22Rv1 (cell line): Measurements from ENCODE around the gene DYRK1A.

ENCODE experiments used
- H3K27ac ChIP-seq: fragments of 450-650 bp; 2 replicates; pipeline ENCODE4 v1.5.1; 2017
- ZFX ChIP-seq: fragments of 450-650 bp; IDR thresholded peaks from 2 replicates; pipeline ENCODE4 v1.6.1; 2017; ENCODE audit warnings: antibody characterized with exemption, borderline replicate concordance
- TF ChIP-seq, protein P1 (sequence below): fragments of 450-650 bp; IDR thresholded peaks from 2 replicates; pipeline ENCODE4 v1.5.1; 2017; ENCODE audit warnings: mild to moderate bottlenecking

DYRK1A gene

DNA sequence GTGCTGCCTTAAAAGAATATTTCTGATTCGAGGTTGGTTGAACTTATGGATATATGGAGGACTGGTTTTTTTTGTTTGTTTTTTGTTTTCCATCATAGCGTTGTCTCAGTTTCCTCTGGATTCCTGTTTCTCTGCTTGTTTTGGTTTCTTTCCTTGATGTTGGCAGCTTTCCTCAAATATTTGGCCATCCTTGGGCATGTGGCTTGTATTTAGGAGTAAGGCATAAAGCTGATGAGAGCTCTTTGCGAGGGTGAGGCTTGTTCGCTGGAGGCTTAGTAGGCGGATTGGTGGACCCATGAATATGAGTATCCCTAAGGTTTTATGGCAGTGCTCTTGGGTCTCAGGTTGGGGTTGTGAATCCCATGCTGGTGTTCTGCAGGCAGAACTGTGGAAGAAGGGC is 22.9 kb downstream of the DYRK1A start:
- H3K27ac ChIP-seq: no peak overlapping the region
- TF ChIP-seq ZFX: no peak
- TF ChIP-seq, protein P1, sequence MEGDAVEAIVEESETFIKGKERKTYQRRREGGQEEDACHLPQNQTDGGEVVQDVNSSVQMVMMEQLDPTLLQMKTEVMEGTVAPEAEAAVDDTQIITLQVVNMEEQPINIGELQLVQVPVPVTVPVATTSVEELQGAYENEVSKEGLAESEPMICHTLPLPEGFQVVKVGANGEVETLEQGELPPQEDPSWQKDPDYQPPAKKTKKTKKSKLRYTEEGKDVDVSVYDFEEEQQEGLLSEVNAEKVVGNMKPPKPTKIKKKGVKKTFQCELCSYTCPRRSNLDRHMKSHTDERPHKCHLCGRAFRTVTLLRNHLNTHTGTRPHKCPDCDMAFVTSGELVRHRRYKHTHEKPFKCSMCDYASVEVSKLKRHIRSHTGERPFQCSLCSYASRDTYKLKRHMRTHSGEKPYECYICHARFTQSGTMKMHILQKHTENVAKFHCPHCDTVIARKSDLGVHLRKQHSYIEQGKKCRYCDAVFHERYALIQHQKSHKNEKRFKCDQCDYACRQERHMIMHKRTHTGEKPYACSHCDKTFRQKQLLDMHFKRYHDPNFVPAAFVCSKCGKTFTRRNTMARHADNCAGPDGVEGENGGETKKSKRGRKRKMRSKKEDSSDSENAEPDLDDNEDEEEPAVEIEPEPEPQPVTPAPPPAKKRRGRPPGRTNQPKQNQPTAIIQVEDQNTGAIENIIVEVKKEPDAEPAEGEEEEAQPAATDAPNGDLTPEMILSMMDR: no peak

DNA sequence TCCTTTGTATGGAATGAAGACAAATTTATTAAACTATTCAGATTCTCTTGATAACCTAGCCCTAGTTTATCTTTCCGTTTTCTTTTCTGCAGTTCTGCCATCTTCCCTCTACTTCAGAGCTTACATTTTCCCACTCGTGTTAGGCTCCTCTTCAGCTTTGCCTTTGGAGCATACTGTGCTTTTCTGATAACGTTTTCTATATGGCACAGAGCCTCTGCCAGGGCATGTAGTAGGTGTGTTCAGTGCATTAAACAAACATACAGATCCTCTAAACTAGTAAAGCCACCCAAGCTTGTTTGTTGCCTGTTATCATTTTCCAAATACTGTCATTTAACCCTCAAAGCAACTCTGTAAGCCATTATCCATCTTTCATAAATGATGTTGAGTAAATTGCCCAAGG is 25.1 kb downstream of the DYRK1A start:
- H3K27ac ChIP-seq: 0 out of 2 replicates have a peak overlapping the region, but pooled peaks have one; percentile 6
- no peak for TF ChIP-seq ZFX
- TF ChIP-seq, protein P1: no peak

DNA sequence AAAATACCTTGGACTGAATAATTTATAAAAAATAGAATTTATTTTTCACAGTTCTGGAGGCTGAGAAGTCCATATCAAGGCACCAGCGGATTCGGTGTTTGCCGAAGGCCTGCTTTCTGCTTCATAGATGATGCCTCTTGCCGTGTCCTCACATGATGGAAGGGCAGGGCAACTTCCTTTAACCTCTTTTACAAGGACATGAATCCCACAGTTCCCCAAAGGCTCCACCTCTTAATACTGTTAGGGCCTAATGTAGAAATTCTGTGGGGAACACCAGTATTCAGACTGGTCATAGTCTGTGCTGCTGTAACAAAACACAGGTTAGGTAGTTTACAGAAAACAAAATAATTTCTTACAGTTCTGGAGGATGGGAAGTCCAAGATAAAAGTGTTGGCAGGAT is 25.9 kb downstream of the DYRK1A start:
- H3K27ac ChIP-seq: no peak overlapping the region
- TF ChIP-seq ZFX: no peak
- TF ChIP-seq, protein P1: no peak

DNA sequence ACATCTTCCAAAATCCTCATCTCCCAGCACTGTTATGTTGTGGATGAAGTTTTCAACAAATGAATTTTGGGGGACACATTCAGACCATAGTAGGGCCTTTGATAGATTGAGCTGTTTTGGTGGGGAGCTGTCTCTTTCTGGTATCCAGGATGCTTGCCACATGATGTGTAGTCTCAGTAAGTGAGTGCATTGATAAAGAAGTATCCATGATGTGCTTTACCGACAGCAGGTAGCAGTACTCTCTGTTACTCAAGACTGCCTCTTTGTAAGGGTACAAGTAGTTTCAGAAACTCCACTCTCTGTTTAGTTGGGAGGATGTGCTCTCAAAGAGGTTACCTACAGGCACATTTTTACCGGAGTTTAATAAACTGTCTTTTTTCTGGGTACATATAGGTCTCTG is 26.5 kb downstream of the DYRK1A start:
- H3K27ac ChIP-seq: no peak overlapping the region
- no peak for TF ChIP-seq ZFX
- TF ChIP-seq, protein P1: no peak

DNA sequence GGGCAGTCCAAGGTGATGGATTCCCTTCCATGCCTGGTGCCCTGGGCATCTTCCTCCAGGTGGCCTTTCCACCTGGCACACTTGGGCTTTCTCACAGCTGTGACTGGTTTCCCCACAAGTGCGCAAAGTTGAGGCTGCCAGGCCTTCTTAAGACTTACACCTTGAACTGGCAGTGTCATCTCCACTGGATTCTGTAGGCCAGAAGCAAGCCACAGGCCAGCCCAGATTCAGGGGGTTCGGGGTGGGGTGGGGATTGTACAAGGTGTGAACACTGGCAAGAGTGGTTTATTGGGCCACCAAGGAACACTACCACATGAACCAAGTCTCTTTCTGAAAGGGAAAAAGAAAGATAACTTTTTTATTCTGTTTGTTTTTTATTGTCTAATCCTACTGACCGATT is 27.2 kb downstream of the DYRK1A start:
- no peak overlapping the region for H3K27ac ChIP-seq
- TF ChIP-seq ZFX: no peak
- TF ChIP-seq, protein P1: no peak

DNA sequence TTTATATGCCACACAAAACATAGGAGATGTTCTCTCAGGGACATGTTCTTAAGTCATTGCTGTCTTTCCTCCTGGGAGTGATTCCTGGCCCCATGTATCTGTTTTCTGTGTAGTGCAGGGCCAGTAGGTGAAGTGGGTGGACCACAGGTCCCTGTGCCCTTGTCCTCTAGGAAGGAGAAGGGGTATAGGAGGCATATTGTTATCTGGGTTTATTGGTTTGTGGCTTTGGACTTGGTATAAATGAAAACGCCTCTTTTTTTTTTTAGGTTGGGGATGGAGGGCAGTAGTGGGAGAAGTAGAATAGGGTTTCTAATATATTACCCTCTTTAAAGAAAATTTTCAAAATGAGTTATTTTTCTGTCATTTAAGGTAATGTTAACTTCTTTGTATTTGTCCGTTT is 29.4 kb downstream of the DYRK1A start:
- no peak overlapping the region for H3K27ac ChIP-seq
- TF ChIP-seq, protein P1: no peak
- TF ChIP-seq ZFX: no peak

DNA sequence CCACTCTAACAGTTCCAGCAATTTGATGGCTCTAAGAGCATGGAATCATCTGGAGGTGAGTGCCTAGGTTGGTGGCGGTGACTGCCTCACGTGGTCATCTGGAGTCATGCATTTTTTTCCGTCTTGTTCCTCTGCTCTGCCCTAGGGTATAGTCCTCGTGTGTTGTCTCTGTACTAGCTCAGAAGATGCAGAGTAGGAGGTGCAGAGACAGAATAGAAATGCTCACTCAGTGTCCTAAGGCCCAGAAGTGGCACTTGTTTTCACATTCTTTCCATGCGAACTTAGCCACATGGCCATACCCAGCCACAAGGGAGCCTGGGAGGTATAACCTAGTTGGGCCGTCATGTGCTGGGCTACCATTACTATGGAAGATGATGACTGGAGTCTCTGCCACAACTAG is 30.3 kb downstream of the DYRK1A start:
- TF ChIP-seq, protein P1: no peak
- no peak for TF ChIP-seq ZFX
- no peak overlapping the region for H3K27ac ChIP-seq
